ENCODE measurements around the gene ZNRF4. TPM values are rescaled to one million over a fixed set of nuclear protein-coding genes. Genes with fewer than 3 reads are reported as not detected.

Gene ZNRF4
- total and polyA plus RNA-seq, 2 of the 8 experiments (the other 6 are each of a cell fraction or from before 2014, with no cell fraction given) = not detected

DNA sequence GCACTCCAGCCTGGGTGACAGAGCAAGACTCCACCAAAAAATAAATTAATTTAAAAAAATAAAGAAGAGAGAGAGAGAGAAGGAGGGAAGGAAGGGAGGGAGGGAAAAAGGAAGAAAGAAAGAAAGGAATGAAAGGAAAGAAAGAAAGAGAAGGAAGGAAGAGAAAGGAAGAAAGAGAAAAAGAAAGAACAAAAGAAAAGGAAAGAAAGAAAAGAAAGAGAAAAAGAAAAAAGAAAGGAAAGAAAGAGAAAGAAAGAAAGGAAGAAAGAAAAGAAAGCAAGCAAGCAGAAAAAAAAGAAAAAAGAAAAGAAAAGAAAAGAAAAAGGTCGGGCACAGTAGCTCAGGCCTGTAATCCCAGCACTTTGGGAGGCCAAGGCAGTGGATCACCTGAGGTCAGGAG, 14.9 kb upstream of the ZNRF4 start:
- no peak overlapping the region for H2BK12ac ChIP-seq (ENCODE audit: low read depth, low read length)
- H4K20me1 ChIP-seq (replicated peaks in 1 of 2; ENCODE audit: control insufficient read depth in 1 of 2, insufficient read depth in 2 of 2, low read length in 2 of 2) = no peaks in the 10 kb centered on the region
- H3K27ac ChIP-seq (ENCODE audit: low read depth, low read length) = no peak overlapping the region
- no peak overlapping the region for H3K4me2 ChIP-seq (ENCODE audit: insufficient read depth in 1 of 2, low read depth in 2 of 2, low read length in 2 of 2)
- no peak overlapping the region for H2BK15ac ChIP-seq (ENCODE audit: low read length)
- no peak for FAIRE-seq
- no peak overlapping the region for H4K91ac ChIP-seq (replicated peaks; ENCODE audit: insufficient read length, low read length)
- 0% methylated on average over 1 of the region's 1 CpG; no CpG with 5 or more reads in 1 of the 2 experiments for WGBS, 2 experiments (ENCODE audit: extremely low coverage in 1 of 2, insufficient coverage in 1 of 2, insufficient read length in 1 of 2, insufficient replicate concordance in 2 of 2, low coverage in 1 of 2, low lambda C conversion rate in 2 of 2, missing lambda C conversion rate in 1 of 2)
- H2AK5ac ChIP-seq (ENCODE audit: low read depth, low read length) = no peak overlapping the region
- H3K79me2 ChIP-seq (ENCODE audit: control insufficient read depth in 1 of 2, insufficient read depth in 2 of 2, low read length in 2 of 2) = no peaks in the 10 kb centered on the region
- no peak overlapping the region for H3K4ac ChIP-seq (replicated peaks; ENCODE audit: insufficient read length, low read depth, low read length)
- no peak overlapping the region for H4K5ac ChIP-seq (ENCODE audit: insufficient read length, low read depth, low read length)
- no peak overlapping the region for H2BK120ac ChIP-seq (replicated peaks; ENCODE audit: low read depth, low read length)
- no peak overlapping the region for H3K14ac ChIP-seq (ENCODE audit: insufficient read length)
- H4K8ac ChIP-seq (ENCODE audit: extremely low read depth, insufficient read depth, low read length) = no peak overlapping the region
- POLR2A ChIA-PET (ENCODE audit: partially characterized antibody) = interaction anchor here (1.6 kb wide), 1 partner anchor 18 kb away, joined by 3 read pairs; no protein-coding TSS in a partner anchor
- H2BK5ac ChIP-seq (ENCODE audit: low read depth, low read length) = no peak overlapping the region
- no peak for DNase-seq (ENCODE audit: low read depth in 1 of 2, low spot score in 2 of 2)
- H3K9me3 ChIP-seq (ENCODE audit: insufficient read depth in 2 of 2, low read depth in 1 of 2, low read length in 1 of 2) = no peaks in the 10 kb centered on the region
- peaks cover 5% of the 10 kb centered on the region; the same call in 1 of the 2 replicates for H3K23me2 ChIP-seq (ENCODE audit: low read depth, low read length)
- no peak overlapping the region for H3K56ac ChIP-seq (replicated peaks; ENCODE audit: insufficient read length, low read depth, low read length)
- peaks cover 0 to 4% (median 0%) of the 10 kb centered on the region in 4 experiments; a peak in 1 of 7 replicates for H3K27me3 ChIP-seq (replicated peaks in 1 of 4; ENCODE audit: control insufficient read depth in 3 of 4, extremely low read depth in 1 of 4, insufficient read depth in 3 of 4, low read length in 3 of 4)
- CTCF ChIA-PET (ENCODE audit: partially characterized antibody) = interaction anchor here (1.0 to 1.2 kb wide), 3 partner anchors 12 to 82 kb away, joined by 3 to 4 read pairs (median 4); no protein-coding TSS in a partner anchor
- H3K23ac ChIP-seq (ENCODE audit: insufficient read length) = no peak overlapping the region
- H3K9ac ChIP-seq (replicated peaks in 1 of 4; ENCODE audit: extremely low read depth in 1 of 4, low read depth in 3 of 4, low read length in 3 of 4) = no peak overlapping the region
- H3K36me3 ChIP-seq (ENCODE audit: control insufficient read depth in 2 of 4, insufficient read depth in 4 of 4, low read length in 3 of 4) = no peaks in the 10 kb centered on the region
- H2AFZ ChIP-seq (ENCODE audit: low read length) = no peak overlapping the region
- no peak overlapping the region for H2BK20ac ChIP-seq (ENCODE audit: low read length)
- no peak overlapping the region for H3K4me3 ChIP-seq (ENCODE audit: extremely low read depth in 1 of 4, insufficient read depth in 2 of 4, low read depth in 3 of 4, low read length in 4 of 4)
- no peak overlapping the region for H3K18ac ChIP-seq (ENCODE audit: extremely low read depth, low read length)
- peaks cover 0 to 4% (median 2%) of the 10 kb centered on the region in 4 experiments; a peak in 5 of 7 replicates for H3K4me1 ChIP-seq (replicated peaks in 1 of 4; ENCODE audit: control insufficient read depth in 3 of 4, insufficient read depth in 4 of 4, low read length in 3 of 4)
- H3K79me1 ChIP-seq (ENCODE audit: low read depth, low read length) = no peaks in the 10 kb centered on the region
- TF ChIP-seq BRCA1 (IDR thresholded peaks at IDR 0.05; ENCODE audit: low read depth, low read length) (no peak), CBX8 (IDR thresholded peaks at IDR 0.05; ENCODE audit: borderline replicate concordance, low read depth, low read length) (no peak), EZH2 (IDR thresholded peaks at IDR 0.05; ENCODE audit: low read depth, low read length, severe bottlenecking) (no peak), SP2 (IDR thresholded peaks at IDR 0.05; ENCODE audit: low read length) (no peak), EGR1 (IDR thresholded peaks at IDR 0.05; ENCODE audit: borderline replicate concordance, low read depth, low read length) (no peak), SUZ12 (IDR thresholded peaks at IDR 0.05; ENCODE audit: low read length) (no peak), JUN (IDR thresholded peaks at IDR 0.05; ENCODE audit: low read depth, low read length) (no peak), KDM4A (IDR thresholded peaks at IDR 0.05; ENCODE audit: low read depth, low read length, severe bottlenecking) (no peak), TAF1 (IDR thresholded peaks at IDR 0.05; ENCODE audit: low read depth, low read length) (no peak)
- TF ChIP-seq, protein P1, sequence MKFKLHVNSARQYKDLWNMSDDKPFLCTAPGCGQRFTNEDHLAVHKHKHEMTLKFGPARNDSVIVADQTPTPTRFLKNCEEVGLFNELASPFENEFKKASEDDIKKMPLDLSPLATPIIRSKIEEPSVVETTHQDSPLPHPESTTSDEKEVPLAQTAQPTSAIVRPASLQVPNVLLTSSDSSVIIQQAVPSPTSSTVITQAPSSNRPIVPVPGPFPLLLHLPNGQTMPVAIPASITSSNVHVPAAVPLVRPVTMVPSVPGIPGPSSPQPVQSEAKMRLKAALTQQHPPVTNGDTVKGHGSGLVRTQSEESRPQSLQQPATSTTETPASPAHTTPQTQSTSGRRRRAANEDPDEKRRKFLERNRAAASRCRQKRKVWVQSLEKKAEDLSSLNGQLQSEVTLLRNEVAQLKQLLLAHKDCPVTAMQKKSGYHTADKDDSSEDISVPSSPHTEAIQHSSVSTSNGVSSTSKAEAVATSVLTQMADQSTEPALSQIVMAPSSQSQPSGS (IDR thresholded peaks at IDR 0.05; ENCODE audit: low read length) = no peak
- TF ChIP-seq, protein P2, sequence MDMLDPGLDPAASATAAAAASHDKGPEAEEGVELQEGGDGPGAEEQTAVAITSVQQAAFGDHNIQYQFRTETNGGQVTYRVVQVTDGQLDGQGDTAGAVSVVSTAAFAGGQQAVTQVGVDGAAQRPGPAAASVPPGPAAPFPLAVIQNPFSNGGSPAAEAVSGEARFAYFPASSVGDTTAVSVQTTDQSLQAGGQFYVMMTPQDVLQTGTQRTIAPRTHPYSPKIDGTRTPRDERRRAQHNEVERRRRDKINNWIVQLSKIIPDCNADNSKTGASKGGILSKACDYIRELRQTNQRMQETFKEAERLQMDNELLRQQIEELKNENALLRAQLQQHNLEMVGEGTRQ (IDR thresholded peaks at IDR 0.05; ENCODE audit: low read length) = no peak
